Measurements from ENCODE around the gene PFDN5. TPM values are rescaled to one million over a fixed set of nuclear protein-coding genes. Genes with fewer than 3 reads are reported as not detected.

PFDN5 gene
- total and polyA plus RNA-seq, 9 of the 15 experiments (the other 6 are each of a cell fraction or from before 2014, with no cell fraction given): 361 to 1,636 (median 742) TPM

GRCh38 chr12:53295070-53295890 is at the start of gene PFDN5 (continued):
- TF ChIP-seq USF1 (CRISPR knock-in tag; IDR thresholded peaks at IDR 0.05) (peak; percentile 46; the same call in 1 of the 2 replicates), ZNF212 (CRISPR knock-in tag; IDR thresholded peaks at IDR 0.05) (0 out of 2 replicates have a peak, but pooled peaks have one; percentile 5), ELF1 (tag; IDR thresholded peaks at IDR 0.05) (peak; percentile 92), MAZ (CRISPR knock-in tag; conservative IDR thresholded peaks at IDR 0.05 in 1 of 2, IDR thresholded peaks at IDR 0.05 in 1 of 2) (peak; percentile 62 to 87; a peak in 3 of 4 replicates), USF2 (CRISPR knock-in tag; IDR thresholded peaks at IDR 0.05) (no peak), MED1 (CRISPR knock-in tag; IDR thresholded peaks at IDR 0.05; ENCODE audit: borderline replicate concordance) (no peak), TAF7 (tag; IDR thresholded peaks at IDR 0.05) (peak; percentile 95), PKNOX1 (IDR thresholded peaks at IDR 0.05) (peak; percentile 23; the same call in 1 of the 2 replicates), HMBOX1 (IDR thresholded peaks at IDR 0.05) (no peak), ETV1 (tag; conservative IDR thresholded peaks at IDR 0.05; ENCODE audit: low read depth) (peak; percentile 76; the same call in 1 of the 2 replicates), MIER1 (IDR thresholded peaks at IDR 0.05; ENCODE audit: low read depth) (no peak), THRA (IDR thresholded peaks at IDR 0.05) (no peak), TBL1XR1 (IDR thresholded peaks at IDR 0.05; ENCODE audit: low read length in 2 of 2) (no peak), TRIM28 (IDR thresholded peaks at IDR 0.05) (peak; percentile 87), ATF7 (IDR thresholded peaks at IDR 0.05) (peak; percentile 72), GABPB1 (CRISPR knock-in tag; IDR thresholded peaks at IDR 0.05) (peak; percentile 89), KDM4B (IDR thresholded peaks at IDR 0.05; ENCODE audit: borderline replicate concordance in 2 of 2, low read depth in 1 of 2) (no peak; a peak in 1 of 4 replicates), MITF (IDR thresholded peaks at IDR 0.05) (no peak), MAX (CRISPR knock-in tag; IDR thresholded peaks at IDR 0.05) (peak; percentile 83; the same call in 1 of the 2 replicates), MYNN (IDR thresholded peaks at IDR 0.05) (no peak; the same call in 1 of the 2 replicates), MYNN (CRISPR knock-in tag; IDR thresholded peaks at IDR 0.05) (no peak)

All from K562 (cell line).